Measurements from ENCODE around the gene ZNF468.
"Not testable (repeated sequence)": the region's sequence is repeated elsewhere in the genome, so short reads cannot be mapped to it uniquely, and the experiment has no call there.

Gene ZNF468

GRCh38 chr19:52857378-52858191 is at the start of gene ZNF468:
Gene ZNF468 (minus strand): TSS chr19:52857619. CDS start chr19:52854272, 3,347 bp downstream.
- peak; percentile 75 to 76 for DNase-seq

GRCh38 chr19:52904052-52904780 is 46.8 kb upstream of the ZNF468 start:
- DNase-seq: not testable (repeated sequence)

GRCh38 chr19:52901842-52902241 is 44.4 kb upstream of the ZNF468 start:
- no peak for DNase-seq

GRCh38 chr19:52898596-52898995 is 41.2 kb upstream of the ZNF468 start:
- DNase-seq: not testable (repeated sequence)

GRCh38 chr19:52898101-52898500 is 40.7 kb upstream of the ZNF468 start:
- no peak for DNase-seq

GRCh38 chr19:52897138-52897935 is 39.9 kb upstream of the ZNF468 start, which contains the start of gene ZNF320:
Gene ZNF320 (minus strand): TSS chr19:52897635. CDS start chr19:52890255, 7,380 bp downstream.
- peak; percentile 94 to 95 for DNase-seq

- DNase-seq: no peak
These were observed 39.2 kb upstream of the ZNF468 start for GRCh38 chr19:52896431-52897137.

- no peak for DNase-seq
These were observed 33.9 kb upstream of the ZNF468 start for GRCh38 chr19:52891336-52891735.

- no peak for DNase-seq
These were observed 32.5 kb upstream of the ZNF468 start for GRCh38 chr19:52889931-52890330.

- DNase-seq: no peak
These were observed 31.7 kb upstream of the ZNF468 start for GRCh38 chr19:52889076-52889475.

GRCh38 chr19:52880895-52881389 is 23.5 kb upstream of the ZNF468 start:
- DNase-seq: no peak

- DNase-seq: not testable (repeated sequence)
These were observed 15.6 kb upstream of the ZNF468 start for GRCh38 chr19:52872996-52873395.

GRCh38 chr19:52871466-52871865 is 14.0 kb upstream of the ZNF468 start:
- DNase-seq: no peak

GRCh38 chr19:52868031-52868430 is 10.6 kb upstream of the ZNF468 start:
- not testable (repeated sequence) for DNase-seq

- not testable (repeated sequence) for DNase-seq
These were observed 660 bp downstream of the ZNF468 start for GRCh38 chr19:52856540-52857377.

GRCh38 chr19:52847352-52847751 is 10.1 kb downstream of the ZNF468 start:
- not testable (repeated sequence) for DNase-seq

- DNase-seq: not testable (repeated sequence)
These were observed 16.5 kb downstream of the ZNF468 start for GRCh38 chr19:52840825-52841465.

- DNase-seq: not testable (repeated sequence)
These were observed 23.1 kb downstream of the ZNF468 start for GRCh38 chr19:52834289-52834688.

GRCh38 chr19:52833541-52833940 is 23.9 kb downstream of the ZNF468 start:
- peak; percentile 24 to 42 for DNase-seq

GRCh38 chr19:52829866-52830265 is 27.6 kb downstream of the ZNF468 start:
- not testable (repeated sequence) for DNase-seq

GRCh38 chr19:52825765-52826164 is 31.7 kb downstream of the ZNF468 start:
- no peak for DNase-seq

Data from CD4-positive, alpha-beta T cell treated with Interferon alpha-2 for 1 hour (primary cell).